SK-N-SH treated with all-trans-retinoic acid at 6 μM for 48 hours (cell line): ENCODE results near the gene LENG1.

Experiments used
- ATAC-seq: fragments of 200-7000 bp; cut with Tn5 transposase; 3 replicates; pipeline ENCODE4 v1.9.1; 2020; ENCODE audit warnings: mild to moderate bottlenecking, moderate library complexity
- ARNTL ChIP-seq: fragments of 450-650 bp; formaldehyde crosslinking; IDR thresholded peaks from 2 replicates; pipeline ENCODE4 v1.5.0; 2020; ENCODE audit warnings: low read depth, mild to moderate bottlenecking, moderate library complexity, borderline replicate concordance
- BACH2 ChIP-seq: fragments of 250-450 bp; sonication (Bioruptor Pico); IDR thresholded peaks from 2 replicates; pipeline ENCODE4 v1.9.0; 2021; ENCODE audit warnings: mild to moderate bottlenecking, borderline replicate concordance
- CSDC2 ChIP-seq: fragments of 250-450 bp; sonication (Bioruptor Pico); IDR thresholded peaks from 2 replicates; pipeline ENCODE4 v1.5.0; 2020; ENCODE audit warnings: mild to moderate bottlenecking, moderate library complexity
- GLIS3 ChIP-seq: fragments of 250-450 bp; sonication (Bioruptor Pico); IDR thresholded peaks from 2 replicates; pipeline ENCODE4 v1.5.0; 2020; ENCODE audit warnings: mild to moderate bottlenecking, moderate library complexity
- ISL1 ChIP-seq: fragments of 250-450 bp; sonication (Bioruptor Pico); IDR thresholded peaks from 2 replicates; pipeline ENCODE4 v2.1.2; 2022; ENCODE audit warnings: mild to moderate bottlenecking, moderate library complexity
- OSR1 ChIP-seq: fragments of 250-450 bp; sonication (Bioruptor Pico); IDR thresholded peaks from 2 replicates; pipeline ENCODE4 v1.8.0; 2022; ENCODE audit warnings: moderate library complexity, mild to moderate bottlenecking, inconsistent platforms
- PPARA ChIP-seq: fragments of 250-450 bp; sonication (Bioruptor Pico); IDR thresholded peaks from 2 replicates; pipeline ENCODE4 v1.5.0; 2020; ENCODE audit warnings: mild to moderate bottlenecking, borderline replicate concordance
- RARB ChIP-seq: fragments of 250-450 bp; sonication (Bioruptor Pico); IDR thresholded peaks from 2 replicates; pipeline ENCODE4 v1.8.0; 2021; ENCODE audit warnings: mild to moderate bottlenecking, moderate library complexity
- SNAI2 ChIP-seq: fragments of 250-450 bp; sonication (Bioruptor Pico); IDR thresholded peaks from 2 replicates; pipeline ENCODE4 v1.5.0; 2020; ENCODE audit warnings: mild to moderate bottlenecking, moderate library complexity
- TCF4 ChIP-seq: fragments of 250-450 bp; sonication (Bioruptor Pico); IDR thresholded peaks from 2 replicates; pipeline ENCODE4 v1.8.0; 2021; ENCODE audit warnings: mild to moderate bottlenecking, moderate library complexity, borderline replicate concordance
- ZC3H10 ChIP-seq: fragments of 250-450 bp; sonication (Bioruptor Pico); IDR thresholded peaks from 2 replicates; pipeline ENCODE4 v1.5.1; 2021; ENCODE audit warnings: mild to moderate bottlenecking, moderate library complexity
- ZFP3 ChIP-seq: fragments of 250-450 bp; sonication (Bioruptor Pico); IDR thresholded peaks from 2 replicates; pipeline ENCODE4 v1.5.0; 2020; ENCODE audit warnings: mild to moderate bottlenecking, moderate library complexity
- ZFP30 ChIP-seq: fragments of 450-650 bp; formaldehyde crosslinking; IDR thresholded peaks from 2 replicates; pipeline ENCODE4 v1.5.0; 2022; ENCODE audit warnings: mild to moderate bottlenecking, moderate library complexity
- ZNF565 ChIP-seq: fragments of 450-650 bp; formaldehyde crosslinking; conservative IDR thresholded peaks from 2 replicates; pipeline ENCODE4 v1.5.0; 2020; ENCODE audit warnings: low read depth, mild to moderate bottlenecking, moderate library complexity
- ZNF70 ChIP-seq: fragments of 450-650 bp; formaldehyde crosslinking; IDR thresholded peaks from 2 replicates; pipeline ENCODE4 v1.5.0; 2020; ENCODE audit warnings: mild to moderate bottlenecking, moderate library complexity
- ZNF8 ChIP-seq: fragments of 450-650 bp; formaldehyde crosslinking; IDR thresholded peaks from 2 replicates; pipeline ENCODE4 v1.5.0; 2020; ENCODE audit warnings: mild to moderate bottlenecking, moderate library complexity
- TF ChIP-seq, protein P1 (sequence below): fragments of 250-450 bp; sonication (Bioruptor Pico); IDR thresholded peaks from 2 replicates; pipeline ENCODE4 v1.8.0; 2021; ENCODE audit warnings: low read depth, mild to moderate bottlenecking, moderate library complexity, borderline replicate concordance
- TF ChIP-seq, protein P2 (sequence below): fragments of 250-450 bp; sonication (Bioruptor Pico); IDR thresholded peaks from 2 replicates; pipeline ENCODE4 v1.5.1; 2021; ENCODE audit warnings: mild to moderate bottlenecking, moderate library complexity
- TF ChIP-seq, protein P3 (sequence below): fragments of 250-450 bp; sonication (Bioruptor Pico); IDR thresholded peaks from 2 replicates; pipeline ENCODE4 v1.8.0; 2020; ENCODE audit warnings: mild to moderate bottlenecking, moderate library complexity, borderline replicate concordance
- TF ChIP-seq, protein P4 (sequence below): fragments of 250-450 bp; sonication (Bioruptor Pico); IDR thresholded peaks from 2 replicates; pipeline ENCODE4 v1.5.0; 2020; ENCODE audit warnings: mild to moderate bottlenecking, moderate library complexity
- TF ChIP-seq, protein P5 (sequence below): fragments of 250-450 bp; sonication (Bioruptor Pico); IDR thresholded peaks from 2 replicates; pipeline ENCODE4 v1.5.1; 2020; ENCODE audit warnings: low read depth, mild to moderate bottlenecking, moderate library complexity

LENG1 gene

DNA sequence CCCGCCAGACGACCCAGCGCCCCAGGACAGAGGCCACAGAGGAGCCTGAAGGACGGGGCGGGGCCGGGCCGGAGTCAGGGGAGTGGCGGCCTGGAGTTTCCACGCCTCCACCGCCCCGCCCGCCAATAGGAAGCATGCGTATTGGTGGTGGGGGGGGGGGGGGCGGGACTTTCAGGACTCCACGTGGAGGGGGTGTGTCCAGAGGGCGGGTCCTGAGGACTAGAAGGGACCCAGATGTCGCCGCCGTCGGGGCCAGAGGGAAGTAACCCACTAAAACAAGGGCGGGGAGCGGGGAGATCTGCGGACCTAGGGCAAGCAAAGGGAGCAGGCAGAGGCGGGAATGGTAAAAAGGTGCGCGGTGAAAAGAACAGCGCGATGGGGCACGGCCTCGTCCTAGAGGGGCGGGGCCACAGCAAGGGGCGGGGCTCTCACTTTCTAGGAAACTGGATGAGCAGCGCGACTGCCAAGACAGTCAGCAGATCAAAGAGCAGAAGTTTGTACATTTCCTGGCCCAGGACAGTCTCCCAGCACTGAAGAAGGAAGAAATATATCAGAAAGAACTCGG lies 2.8 kb upstream of the LENG1 start (continued):
- TF ChIP-seq, protein P1, sequence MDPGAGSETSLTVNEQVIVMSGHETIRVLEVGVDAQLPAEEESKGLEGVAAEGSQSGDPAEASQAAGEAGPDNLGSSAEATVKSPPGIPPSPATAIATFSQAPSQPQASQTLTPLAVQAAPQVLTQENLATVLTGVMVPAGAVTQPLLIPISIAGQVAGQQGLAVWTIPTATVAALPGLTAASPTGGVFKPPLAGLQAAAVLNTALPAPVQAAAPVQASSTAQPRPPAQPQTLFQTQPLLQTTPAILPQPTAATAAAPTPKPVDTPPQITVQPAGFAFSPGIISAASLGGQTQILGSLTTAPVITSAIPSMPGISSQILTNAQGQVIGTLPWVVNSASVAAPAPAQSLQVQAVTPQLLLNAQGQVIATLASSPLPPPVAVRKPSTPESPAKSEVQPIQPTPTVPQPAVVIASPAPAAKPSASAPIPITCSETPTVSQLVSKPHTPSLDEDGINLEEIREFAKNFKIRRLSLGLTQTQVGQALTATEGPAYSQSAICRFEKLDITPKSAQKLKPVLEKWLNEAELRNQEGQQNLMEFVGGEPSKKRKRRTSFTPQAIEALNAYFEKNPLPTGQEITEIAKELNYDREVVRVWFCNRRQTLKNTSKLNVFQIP: no peak
- no peak for TF ChIP-seq ZFP30 (CRISPR knock-in tag)
- no peak for TF ChIP-seq ISL1 (CRISPR knock-in tag)
- TF ChIP-seq ZNF70: no peak
- TF ChIP-seq, protein P2, sequence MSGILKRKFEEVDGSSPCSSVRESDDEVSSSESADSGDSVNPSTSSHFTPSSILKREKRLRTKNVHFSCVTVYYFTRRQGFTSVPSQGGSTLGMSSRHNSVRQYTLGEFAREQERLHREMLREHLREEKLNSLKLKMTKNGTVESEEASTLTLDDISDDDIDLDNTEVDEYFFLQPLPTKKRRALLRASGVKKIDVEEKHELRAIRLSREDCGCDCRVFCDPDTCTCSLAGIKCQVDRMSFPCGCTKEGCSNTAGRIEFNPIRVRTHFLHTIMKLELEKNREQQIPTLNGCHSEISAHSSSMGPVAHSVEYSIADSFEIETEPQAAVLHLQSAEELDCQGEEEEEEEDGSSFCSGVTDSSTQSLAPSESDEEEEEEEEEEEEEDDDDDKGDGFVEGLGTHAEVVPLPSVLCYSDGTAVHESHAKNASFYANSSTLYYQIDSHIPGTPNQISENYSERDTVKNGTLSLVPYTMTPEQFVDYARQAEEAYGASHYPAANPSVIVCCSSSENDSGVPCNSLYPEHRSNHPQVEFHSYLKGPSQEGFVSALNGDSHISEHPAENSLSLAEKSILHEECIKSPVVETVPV: no peak

DNA sequence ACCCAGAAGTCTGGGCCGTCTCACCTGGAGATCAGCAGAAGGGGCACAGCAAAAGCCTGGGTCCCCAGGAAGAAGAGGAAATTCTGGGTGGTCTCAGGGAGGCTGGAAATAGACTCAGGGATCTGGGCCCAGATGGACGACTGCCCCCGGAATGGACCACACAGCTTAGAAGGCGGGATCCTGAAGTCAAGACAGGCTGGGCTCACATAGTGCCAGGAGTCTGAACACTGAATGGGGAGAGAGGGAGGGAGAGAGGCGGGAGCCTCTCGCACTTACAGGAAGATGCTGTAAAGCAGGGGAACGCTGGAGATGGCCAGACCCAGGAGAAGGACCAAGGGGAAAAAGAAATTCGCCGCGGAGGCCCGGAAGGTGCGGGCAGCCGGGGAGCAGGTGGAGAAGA lies 1.3 kb upstream of the LENG1 start:
- TF ChIP-seq RARB (CRISPR knock-in tag) (no peak), PPARA (no peak), ISL1 (CRISPR knock-in tag) (no peak), GLIS3 (CRISPR knock-in tag) (no peak)
- TF ChIP-seq, all 23 proteins: peak for 0
- ATAC-seq: no peak

DNA sequence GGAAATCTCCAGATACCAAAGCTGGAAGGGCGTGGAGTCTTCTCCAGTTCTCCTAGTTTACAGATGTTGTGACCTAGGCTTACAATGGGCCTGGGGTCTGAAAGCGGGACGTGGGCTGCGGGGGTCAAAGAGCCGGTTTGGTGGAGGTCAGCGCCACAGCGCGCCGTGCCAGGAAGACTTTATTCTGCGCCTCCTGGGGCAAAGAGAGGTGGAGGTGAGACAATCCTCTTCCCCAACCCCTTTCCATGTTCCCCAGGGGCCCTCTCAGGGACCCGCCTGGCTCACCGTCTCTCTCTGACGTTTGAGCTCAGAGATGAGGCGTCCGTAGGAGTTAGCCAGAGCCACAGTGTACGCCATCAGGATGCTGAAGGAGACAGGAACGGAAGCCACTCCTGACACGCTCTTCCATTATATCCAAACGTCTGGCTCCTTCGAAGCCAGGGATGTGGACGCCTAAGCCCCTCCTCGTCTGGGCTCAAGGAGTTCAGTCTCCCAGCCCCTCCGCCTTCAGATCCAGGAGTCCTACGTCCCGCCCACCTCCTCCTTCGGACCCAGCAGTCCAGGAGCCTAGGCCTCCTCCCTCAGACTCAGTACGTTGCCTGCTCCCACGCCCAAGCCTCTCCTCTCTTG lies 776 bp upstream of the LENG1 start:
- peak; percentile 11 for ATAC-seq

DNA sequence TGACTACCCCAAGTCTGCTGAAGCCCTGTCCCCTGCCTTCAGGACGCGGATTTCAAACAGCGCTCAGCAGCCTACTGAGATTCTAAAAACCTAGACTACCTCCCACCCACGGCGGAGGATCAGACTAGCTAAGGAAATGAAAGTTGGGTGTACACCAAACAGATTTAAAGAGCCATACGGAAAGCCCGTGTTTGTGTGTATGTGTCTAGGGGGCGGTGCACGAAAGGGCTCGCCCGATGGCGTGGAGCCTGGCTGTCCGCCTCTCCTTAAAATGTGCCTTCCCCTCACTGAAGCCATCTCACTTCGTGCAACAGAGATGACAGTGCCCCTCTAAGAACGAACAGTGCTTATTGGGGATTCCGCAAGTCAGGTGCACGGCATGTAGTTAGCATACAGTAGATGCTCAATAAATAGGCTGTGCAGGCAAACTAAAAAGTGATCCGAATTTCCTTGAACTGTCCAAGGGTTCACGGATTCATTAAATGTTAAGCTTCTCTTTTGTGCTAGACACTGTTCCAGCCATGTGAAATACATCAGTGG lies 639 bp downstream of the LENG1 start:
- peak; percentile 2 for ATAC-seq
- no peak for TF ChIP-seq OSR1
- no peak for TF ChIP-seq ZC3H10
- TF ChIP-seq, protein P3, sequence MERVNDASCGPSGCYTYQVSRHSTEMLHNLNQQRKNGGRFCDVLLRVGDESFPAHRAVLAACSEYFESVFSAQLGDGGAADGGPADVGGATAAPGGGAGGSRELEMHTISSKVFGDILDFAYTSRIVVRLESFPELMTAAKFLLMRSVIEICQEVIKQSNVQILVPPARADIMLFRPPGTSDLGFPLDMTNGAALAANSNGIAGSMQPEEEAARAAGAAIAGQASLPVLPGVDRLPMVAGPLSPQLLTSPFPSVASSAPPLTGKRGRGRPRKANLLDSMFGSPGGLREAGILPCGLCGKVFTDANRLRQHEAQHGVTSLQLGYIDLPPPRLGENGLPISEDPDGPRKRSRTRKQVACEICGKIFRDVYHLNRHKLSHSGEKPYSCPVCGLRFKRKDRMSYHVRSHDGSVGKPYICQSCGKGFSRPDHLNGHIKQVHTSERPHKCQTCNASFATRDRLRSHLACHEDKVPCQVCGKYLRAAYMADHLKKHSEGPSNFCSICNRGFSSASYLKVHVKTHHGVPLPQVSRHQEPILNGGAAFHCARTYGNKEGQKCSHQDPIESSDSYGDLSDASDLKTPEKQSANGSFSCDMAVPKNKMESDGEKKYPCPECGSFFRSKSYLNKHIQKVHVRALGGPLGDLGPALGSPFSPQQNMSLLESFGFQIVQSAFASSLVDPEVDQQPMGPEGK (CRISPR knock-in tag): no peak
- TF ChIP-seq SNAI2: no peak
- no peak for TF ChIP-seq TCF4 (CRISPR knock-in tag)
- TF ChIP-seq GLIS3 (CRISPR knock-in tag): no peak
- no peak for TF ChIP-seq ZFP3 (CRISPR knock-in tag)
- TF ChIP-seq BACH2: no peak
- TF ChIP-seq RARB (CRISPR knock-in tag): no peak
- no peak for TF ChIP-seq ZNF8 (CRISPR knock-in tag)
- TF ChIP-seq, protein P4, sequence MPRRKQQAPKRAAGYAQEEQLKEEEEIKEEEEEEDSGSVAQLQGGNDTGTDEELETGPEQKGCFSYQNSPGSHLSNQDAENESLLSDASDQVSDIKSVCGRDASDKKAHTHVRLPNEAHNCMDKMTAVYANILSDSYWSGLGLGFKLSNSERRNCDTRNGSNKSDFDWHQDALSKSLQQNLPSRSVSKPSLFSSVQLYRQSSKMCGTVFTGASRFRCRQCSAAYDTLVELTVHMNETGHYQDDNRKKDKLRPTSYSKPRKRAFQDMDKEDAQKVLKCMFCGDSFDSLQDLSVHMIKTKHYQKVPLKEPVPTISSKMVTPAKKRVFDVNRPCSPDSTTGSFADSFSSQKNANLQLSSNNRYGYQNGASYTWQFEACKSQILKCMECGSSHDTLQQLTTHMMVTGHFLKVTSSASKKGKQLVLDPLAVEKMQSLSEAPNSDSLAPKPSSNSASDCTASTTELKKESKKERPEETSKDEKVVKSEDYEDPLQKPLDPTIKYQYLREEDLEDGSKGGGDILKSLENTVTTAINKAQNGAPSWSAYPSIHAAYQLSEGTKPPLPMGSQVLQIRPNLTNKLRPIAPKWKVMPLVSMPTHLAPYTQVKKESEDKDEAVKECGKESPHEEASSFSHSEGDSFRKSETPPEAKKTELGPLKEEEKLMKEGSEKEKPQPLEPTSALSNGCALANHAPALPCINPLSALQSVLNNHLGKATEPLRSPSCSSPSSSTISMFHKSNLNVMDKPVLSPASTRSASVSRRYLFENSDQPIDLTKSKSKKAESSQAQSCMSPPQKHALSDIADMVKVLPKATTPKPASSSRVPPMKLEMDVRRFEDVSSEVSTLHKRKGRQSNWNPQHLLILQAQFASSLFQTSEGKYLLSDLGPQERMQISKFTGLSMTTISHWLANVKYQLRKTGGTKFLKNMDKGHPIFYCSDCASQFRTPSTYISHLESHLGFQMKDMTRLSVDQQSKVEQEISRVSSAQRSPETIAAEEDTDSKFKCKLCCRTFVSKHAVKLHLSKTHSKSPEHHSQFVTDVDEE (CRISPR knock-in tag): no peak
- TF ChIP-seq ZFP30 (CRISPR knock-in tag): no peak
- TF ChIP-seq PPARA: no peak
- TF ChIP-seq ZNF565: no peak
- no peak for TF ChIP-seq ZNF70
- TF ChIP-seq, protein P2: no peak
- TF ChIP-seq, protein P5, sequence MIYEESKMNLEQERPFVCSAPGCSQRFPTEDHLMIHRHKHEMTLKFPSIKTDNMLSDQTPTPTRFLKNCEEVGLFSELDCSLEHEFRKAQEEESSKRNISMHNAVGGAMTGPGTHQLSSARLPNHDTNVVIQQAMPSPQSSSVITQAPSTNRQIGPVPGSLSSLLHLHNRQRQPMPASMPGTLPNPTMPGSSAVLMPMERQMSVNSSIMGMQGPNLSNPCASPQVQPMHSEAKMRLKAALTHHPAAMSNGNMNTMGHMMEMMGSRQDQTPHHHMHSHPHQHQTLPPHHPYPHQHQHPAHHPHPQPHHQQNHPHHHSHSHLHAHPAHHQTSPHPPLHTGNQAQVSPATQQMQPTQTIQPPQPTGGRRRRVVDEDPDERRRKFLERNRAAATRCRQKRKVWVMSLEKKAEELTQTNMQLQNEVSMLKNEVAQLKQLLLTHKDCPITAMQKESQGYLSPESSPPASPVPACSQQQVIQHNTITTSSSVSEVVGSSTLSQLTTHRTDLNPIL (CRISPR knock-in tag): no peak
- TF ChIP-seq CSDC2 (CRISPR knock-in tag): no peak
- no peak for TF ChIP-seq ARNTL (CRISPR knock-in tag)

More for the DNA sequence above, 776 bp upstream of the LENG1 start:
- TF ChIP-seq, protein P3 (CRISPR knock-in tag): no peak
- TF ChIP-seq, all 23 proteins: peak for 0
